ENCODE results near the gene C8B. TPM values are rescaled to one million over a fixed set of nuclear protein-coding genes. Genes with fewer than 3 reads are reported as not detected.

C8B gene
- total and polyA plus RNA-seq, 9 of the 15 experiments (the other 6 are each of a cell fraction or from before 2014, with no cell fraction given): not detected

GRCh38 chr1:56908619-56909221, 57.1 kb downstream of the C8B start (continued):
- TF ChIP-seq PHF8 (IDR thresholded peaks at IDR 0.05; ENCODE audit: borderline replicate concordance, low read length) (no peak), MTA3 (IDR thresholded peaks at IDR 0.05; ENCODE audit: borderline replicate concordance) (no peak), POLR2AphosphoS2 (IDR thresholded peaks at IDR 0.05; ENCODE audit: low read length) (no peak), RHOXF2B (CRISPR knock-in tag; conservative IDR thresholded peaks at IDR 0.05) (no peak), PYGO2 (tag; IDR thresholded peaks at IDR 0.05) (no peak), ELF2 (CRISPR knock-in tag; IDR thresholded peaks at IDR 0.05) (no peak), HDAC3 (IDR thresholded peaks at IDR 0.05; ENCODE audit: borderline replicate concordance, partially characterized antibody) (no peak)
- TF ChIP-seq, protein P1, sequence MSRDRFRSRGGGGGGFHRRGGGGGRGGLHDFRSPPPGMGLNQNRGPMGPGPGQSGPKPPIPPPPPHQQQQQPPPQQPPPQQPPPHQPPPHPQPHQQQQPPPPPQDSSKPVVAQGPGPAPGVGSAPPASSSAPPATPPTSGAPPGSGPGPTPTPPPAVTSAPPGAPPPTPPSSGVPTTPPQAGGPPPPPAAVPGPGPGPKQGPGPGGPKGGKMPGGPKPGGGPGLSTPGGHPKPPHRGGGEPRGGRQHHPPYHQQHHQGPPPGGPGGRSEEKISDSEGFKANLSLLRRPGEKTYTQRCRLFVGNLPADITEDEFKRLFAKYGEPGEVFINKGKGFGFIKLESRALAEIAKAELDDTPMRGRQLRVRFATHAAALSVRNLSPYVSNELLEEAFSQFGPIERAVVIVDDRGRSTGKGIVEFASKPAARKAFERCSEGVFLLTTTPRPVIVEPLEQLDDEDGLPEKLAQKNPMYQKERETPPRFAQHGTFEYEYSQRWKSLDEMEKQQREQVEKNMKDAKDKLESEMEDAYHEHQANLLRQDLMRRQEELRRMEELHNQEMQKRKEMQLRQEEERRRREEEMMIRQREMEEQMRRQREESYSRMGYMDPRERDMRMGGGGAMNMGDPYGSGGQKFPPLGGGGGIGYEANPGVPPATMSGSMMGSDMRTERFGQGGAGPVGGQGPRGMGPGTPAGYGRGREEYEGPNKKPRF (IDR thresholded peaks at IDR 0.05; ENCODE audit: low read depth, low read length): no peak

DNA sequence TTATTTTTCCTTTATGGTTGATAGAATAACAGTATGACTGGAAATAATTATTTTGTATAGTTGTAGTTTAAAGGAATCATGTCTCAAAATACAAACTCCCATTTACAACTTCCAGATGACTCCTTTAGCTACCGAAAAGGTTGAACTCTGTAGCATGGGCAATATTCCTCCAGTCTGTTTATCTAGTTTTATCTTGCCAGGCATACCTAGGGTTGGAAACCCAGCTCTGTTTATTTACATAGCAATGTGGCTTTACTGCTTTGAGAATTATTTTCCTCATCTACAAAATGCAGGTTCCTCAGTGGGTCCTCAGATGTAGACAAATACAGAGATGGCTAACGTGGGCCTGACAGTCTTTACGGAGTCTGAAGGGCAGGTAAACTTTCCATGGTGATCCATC, 60.1 kb downstream of the C8B start:
- no peak overlapping the region for H2AFZ ChIP-seq (ENCODE audit: low read depth, low read length)
- DNase-seq (ENCODE audit: extremely low read depth in 1 of 4, low spot score in 3 of 4): no peak
- H3K4me3 ChIP-seq: no peak overlapping the region
- BruUV-seq (replicated peaks): no TSS peak
- WGBS (ENCODE audit: insufficient coverage, low coverage, missing lambda C conversion rate): 2% methylated on average over 3 of the region's 3 CpGs
- intact Hi-C loops (cut with micrococcal nuclease) (no loop called here), in situ Hi-C loops (cut with MboI) (no loop called here)
- no peak overlapping the region for H3K27ac ChIP-seq (ENCODE audit: extremely low read depth, low read depth, low read length)
- H3K9me1 ChIP-seq (ENCODE audit: control insufficient read depth, insufficient read depth, low read length): no peaks in the 10 kb centered on the region
- no peaks in the 10 kb centered on the region; a peak in 1 of 5 replicates for H3K4me1 ChIP-seq (replicated peaks in 1 of 2; ENCODE audit: control insufficient read depth in 2 of 2, insufficient read depth in 2 of 2, low read length in 2 of 2)
- ChIA-PET CTCF (ENCODE audit: low intra/inter-chr PET ratio) (interaction anchor here (0.6 kb wide), 1 partner anchor 16 kb away, joined by 3 read pairs; no protein-coding TSS in a partner anchor), POLR2A (interaction anchor here (0.9 kb wide), 1 partner anchor 54 kb away, joined by 4 read pairs; no protein-coding TSS in a partner anchor)
- H3K9ac ChIP-seq (ENCODE audit: insufficient read depth in 1 of 2, low read depth in 2 of 2, low read length in 2 of 2): no peak overlapping the region
- H3K9me3 ChIP-seq (replicated peaks; ENCODE audit: control insufficient read depth, insufficient read depth, low read depth, low read length): no peaks in the 10 kb centered on the region
- no peak for FAIRE-seq
- no peaks in the 10 kb centered on the region for H3K36me3 ChIP-seq (ENCODE audit: control insufficient read depth, insufficient read depth, low read length)
- no peaks in the 10 kb centered on the region for H4K20me1 ChIP-seq (replicated peaks; ENCODE audit: control insufficient read depth, insufficient read depth, low read length)
- no peak overlapping the region for H3K4me2 ChIP-seq (ENCODE audit: insufficient read depth, low read length)
- H3K79me2 ChIP-seq (ENCODE audit: control insufficient read depth, insufficient read depth, low read length): no peaks in the 10 kb centered on the region
- ATAC-seq: no peak
- H3K27me3 ChIP-seq (ENCODE audit: control insufficient read depth in 2 of 2, insufficient read depth in 2 of 2, low read length in 2 of 2): no peaks in the 10 kb centered on the region
- TF ChIP-seq POLR2A (conservative IDR thresholded peaks at IDR 0.05) (no peak), FOS (IDR thresholded peaks at IDR 0.05; ENCODE audit: extremely low read depth, insufficient read length) (no peak), ELF2 (CRISPR knock-in tag; IDR thresholded peaks at IDR 0.05) (no peak), MED1 (CRISPR knock-in tag; IDR thresholded peaks at IDR 0.05; ENCODE audit: borderline replicate concordance) (no peak), TARDBP (IDR thresholded peaks at IDR 0.05) (no peak), NFYB (IDR thresholded peaks at IDR 0.05; ENCODE audit: extremely low read depth, insufficient read length) (no peak), PTTG1 (tag; IDR thresholded peaks at IDR 0.05; ENCODE audit: low read depth) (no peak), ZNF586 (CRISPR knock-in tag; conservative IDR thresholded peaks at IDR 0.05) (no peak), EHMT2 (IDR thresholded peaks at IDR 0.05) (no peak), KDM2B (CRISPR knock-in tag; IDR thresholded peaks at IDR 0.05) (no peak), NFIC (IDR thresholded peaks at IDR 0.05) (no peak)
- TF ChIP-seq, protein P2, sequence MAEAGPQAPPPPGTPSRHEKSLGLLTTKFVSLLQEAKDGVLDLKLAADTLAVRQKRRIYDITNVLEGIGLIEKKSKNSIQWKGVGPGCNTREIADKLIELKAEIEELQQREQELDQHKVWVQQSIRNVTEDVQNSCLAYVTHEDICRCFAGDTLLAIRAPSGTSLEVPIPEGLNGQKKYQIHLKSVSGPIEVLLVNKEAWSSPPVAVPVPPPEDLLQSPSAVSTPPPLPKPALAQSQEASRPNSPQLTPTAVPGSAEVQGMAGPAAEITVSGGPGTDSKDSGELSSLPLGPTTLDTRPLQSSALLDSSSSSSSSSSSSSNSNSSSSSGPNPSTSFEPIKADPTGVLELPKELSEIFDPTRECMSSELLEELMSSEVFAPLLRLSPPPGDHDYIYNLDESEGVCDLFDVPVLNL (CRISPR knock-in tag; IDR thresholded peaks at IDR 0.05; ENCODE audit: low read depth): no peak
- TF ChIP-seq, protein P3, sequence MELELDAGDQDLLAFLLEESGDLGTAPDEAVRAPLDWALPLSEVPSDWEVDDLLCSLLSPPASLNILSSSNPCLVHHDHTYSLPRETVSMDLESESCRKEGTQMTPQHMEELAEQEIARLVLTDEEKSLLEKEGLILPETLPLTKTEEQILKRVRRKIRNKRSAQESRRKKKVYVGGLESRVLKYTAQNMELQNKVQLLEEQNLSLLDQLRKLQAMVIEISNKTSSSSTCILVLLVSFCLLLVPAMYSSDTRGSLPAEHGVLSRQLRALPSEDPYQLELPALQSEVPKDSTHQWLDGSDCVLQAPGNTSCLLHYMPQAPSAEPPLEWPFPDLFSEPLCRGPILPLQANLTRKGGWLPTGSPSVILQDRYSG (tag; conservative IDR thresholded peaks at IDR 0.05; ENCODE audit: low read depth): no peak
